ENCODE measurements around the gene CNTROB. TPM values are rescaled to one million over a fixed set of nuclear protein-coding genes. Genes with fewer than 3 reads are reported as not detected.

The CNTROB gene
- total RNA-seq, 1 donor from 2014 or later = 62.7 TPM

DNA sequence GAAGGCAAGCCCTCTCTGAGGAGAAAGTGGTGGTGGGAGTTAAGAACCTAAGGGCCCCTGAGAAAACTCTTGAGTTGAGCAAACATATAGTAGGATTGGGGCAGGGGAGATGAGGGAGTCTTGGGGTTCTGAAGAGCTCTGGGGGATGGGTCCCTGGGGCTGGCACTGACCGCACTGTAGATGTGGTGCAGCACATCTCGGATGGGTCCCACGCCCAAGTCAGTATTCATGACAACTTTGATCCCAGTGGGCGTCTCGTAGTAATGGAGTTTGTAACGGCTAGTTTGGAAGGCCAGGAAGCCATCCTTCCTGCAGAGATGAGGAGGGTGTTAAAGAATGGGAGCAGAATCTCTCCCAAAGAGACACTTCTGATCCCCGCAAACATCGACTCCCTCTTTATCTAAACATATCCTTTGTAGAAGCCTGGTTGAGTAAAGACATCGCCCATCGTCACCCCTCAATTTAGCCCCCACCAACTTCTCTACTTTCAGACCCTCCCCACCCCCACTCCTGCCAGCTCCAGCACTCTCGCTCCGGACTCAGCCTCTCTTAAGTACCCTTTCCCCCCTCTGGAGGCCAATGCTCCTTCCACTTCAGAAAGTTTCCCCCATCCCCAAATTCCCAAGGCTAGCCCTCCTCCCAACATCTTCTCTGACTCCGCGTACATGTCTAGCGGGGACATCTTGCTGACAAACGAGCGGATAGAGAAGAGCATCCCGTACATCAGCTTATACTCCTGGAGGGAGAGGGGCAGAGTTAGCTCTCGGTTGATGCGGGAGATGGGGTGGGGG, 970 bp upstream of the CNTROB start:
- TF ChIP-seq, protein P1, sequence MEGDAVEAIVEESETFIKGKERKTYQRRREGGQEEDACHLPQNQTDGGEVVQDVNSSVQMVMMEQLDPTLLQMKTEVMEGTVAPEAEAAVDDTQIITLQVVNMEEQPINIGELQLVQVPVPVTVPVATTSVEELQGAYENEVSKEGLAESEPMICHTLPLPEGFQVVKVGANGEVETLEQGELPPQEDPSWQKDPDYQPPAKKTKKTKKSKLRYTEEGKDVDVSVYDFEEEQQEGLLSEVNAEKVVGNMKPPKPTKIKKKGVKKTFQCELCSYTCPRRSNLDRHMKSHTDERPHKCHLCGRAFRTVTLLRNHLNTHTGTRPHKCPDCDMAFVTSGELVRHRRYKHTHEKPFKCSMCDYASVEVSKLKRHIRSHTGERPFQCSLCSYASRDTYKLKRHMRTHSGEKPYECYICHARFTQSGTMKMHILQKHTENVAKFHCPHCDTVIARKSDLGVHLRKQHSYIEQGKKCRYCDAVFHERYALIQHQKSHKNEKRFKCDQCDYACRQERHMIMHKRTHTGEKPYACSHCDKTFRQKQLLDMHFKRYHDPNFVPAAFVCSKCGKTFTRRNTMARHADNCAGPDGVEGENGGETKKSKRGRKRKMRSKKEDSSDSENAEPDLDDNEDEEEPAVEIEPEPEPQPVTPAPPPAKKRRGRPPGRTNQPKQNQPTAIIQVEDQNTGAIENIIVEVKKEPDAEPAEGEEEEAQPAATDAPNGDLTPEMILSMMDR (IDR thresholded peaks at IDR 0.05) = no peak
- no peaks in the 10 kb centered on the region for H3K9me3 ChIP-seq
- intact Hi-C loops (cut with DNase I) = no loop called here
- no peaks in the 10 kb centered on the region for H3K27me3 ChIP-seq
- peaks cover 10% of the 10 kb centered on the region for H3K4me1 ChIP-seq
- peak overlapping the region; percentile 83 for H3K4me3 ChIP-seq
- ATAC-seq (no peak), DNase-seq (no peak)
- H3K27ac ChIP-seq = peak overlapping the region; percentile 85
- peaks cover 16% of the 10 kb centered on the region for H3K36me3 ChIP-seq

DNA sequence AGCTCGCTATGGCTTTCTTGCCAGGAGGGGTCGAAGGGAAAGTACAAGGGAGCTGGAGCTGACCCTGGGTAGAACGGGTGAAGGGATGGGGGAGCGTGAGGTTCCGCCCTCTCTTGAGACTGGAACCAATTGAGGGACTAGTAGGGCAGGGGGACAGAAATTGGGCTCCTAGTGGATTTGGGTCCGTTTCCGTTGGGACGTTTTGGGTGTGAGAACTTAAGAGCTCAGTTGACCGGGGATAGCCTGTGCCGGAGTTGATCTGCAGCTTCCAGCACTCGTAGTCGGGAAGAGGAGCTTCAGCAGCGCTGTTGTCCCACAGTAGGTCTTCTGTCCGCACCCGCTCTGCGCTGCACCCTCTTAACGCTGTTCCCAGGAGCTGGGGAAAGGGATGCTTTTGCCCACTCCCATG, 481 bp downstream of the CNTROB start:
- Histone ChIP-seq H3K27me3 (no peaks in the 10 kb centered on the region), H3K27ac (peak overlapping the region; percentile 85), H3K4me1 (peaks cover 10% of the 10 kb centered on the region), H3K9me3 (no peaks in the 10 kb centered on the region), H3K4me3 (peak overlapping the region; percentile 83), H3K36me3 (peaks cover 30% of the 10 kb centered on the region)
- TF ChIP-seq, protein P1 (IDR thresholded peaks at IDR 0.05) = no peak
- DNase-seq = no peak
- peak; percentile 37 for ATAC-seq
- intact Hi-C loops (cut with DNase I) = no loop called here

DNA sequence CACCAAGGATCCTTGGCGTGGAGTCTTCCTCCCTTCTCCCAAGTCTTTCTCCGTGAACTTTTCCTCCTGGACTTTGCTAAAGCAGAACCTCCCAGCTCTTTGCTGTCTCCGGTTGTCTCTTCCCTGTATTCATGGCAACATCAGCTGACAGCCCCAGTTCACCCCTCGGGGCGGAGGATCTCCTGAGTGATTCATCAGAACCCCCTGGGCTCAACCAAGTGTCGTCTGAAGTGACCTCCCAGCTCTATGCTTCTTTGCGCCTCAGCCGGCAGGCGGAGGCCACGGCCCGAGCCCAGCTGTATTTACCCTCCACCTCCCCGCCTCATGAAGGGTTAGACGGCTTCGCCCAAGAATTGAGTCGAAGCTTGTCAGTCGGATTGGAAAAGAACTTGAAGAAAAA, 943 bp downstream of the CNTROB start:
- ATAC-seq = peak; percentile 51
- intact Hi-C loops (cut with DNase I) = no loop called here
- peak; percentile 80 for DNase-seq
- Histone ChIP-seq H3K9me3 (no peaks in the 10 kb centered on the region), H3K4me1 (peaks cover 10% of the 10 kb centered on the region), H3K27me3 (no peaks in the 10 kb centered on the region), H3K36me3 (peaks cover 33% of the 10 kb centered on the region), H3K27ac (peak overlapping the region; percentile 85), H3K4me3 (peak overlapping the region; percentile 83)
- TF ChIP-seq, protein P1 (IDR thresholded peaks at IDR 0.05) = no peak

DNA sequence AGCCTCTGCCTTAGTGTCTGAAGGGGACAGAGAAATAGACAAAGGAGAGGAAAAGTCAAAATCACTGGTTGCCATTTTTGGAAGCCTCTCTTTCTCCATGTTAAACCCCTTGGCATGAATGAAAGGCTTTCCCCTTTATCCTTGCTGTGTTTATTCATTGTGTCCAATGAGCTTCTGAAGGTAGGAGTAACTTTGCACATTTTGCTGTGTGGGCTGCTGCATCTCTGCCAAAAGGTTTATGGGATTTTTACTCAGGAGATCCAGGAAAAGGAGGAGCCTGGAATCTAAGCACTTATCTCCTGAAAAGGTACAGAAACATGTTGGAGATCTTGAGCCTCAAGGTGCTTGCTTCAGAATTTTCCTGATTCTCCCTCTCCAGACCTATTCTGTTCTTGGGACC, 3.9 kb downstream of the CNTROB start:
- intact Hi-C loops (cut with DNase I) = no loop called here
- TF ChIP-seq, protein P1 (IDR thresholded peaks at IDR 0.05) = no peak
- Histone ChIP-seq H3K4me3 (no peak overlapping the region), H3K27me3 (no peaks in the 10 kb centered on the region), H3K36me3 (peaks cover 50% of the 10 kb centered on the region), H3K4me1 (peaks cover 10% of the 10 kb centered on the region), H3K9me3 (no peaks in the 10 kb centered on the region), H3K27ac (no peak overlapping the region)
- no peak for ATAC-seq
- no peak for DNase-seq

DNA sequence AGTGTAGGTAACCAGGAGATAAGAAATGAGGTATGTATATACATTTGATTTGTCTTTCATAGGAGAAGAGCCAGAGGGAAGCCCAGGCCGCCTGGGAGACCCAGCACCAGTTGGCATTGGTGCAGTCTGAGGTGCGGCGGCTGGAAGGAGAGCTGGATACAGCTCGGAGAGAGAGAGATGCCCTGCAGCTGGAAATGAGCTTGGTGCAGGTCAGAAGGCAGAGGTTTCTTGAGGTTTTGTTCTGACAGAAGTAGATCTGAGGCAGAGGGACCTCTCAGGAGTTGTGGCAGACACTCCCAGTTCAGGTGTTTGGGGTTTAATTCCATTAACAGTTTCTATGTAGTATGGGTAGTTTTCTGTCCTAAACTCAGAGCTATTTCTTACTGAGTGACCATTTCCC, 8.0 kb downstream of the CNTROB start:
- ATAC-seq = no peak
- intact Hi-C loops (cut with DNase I) = no loop called here

More for the DNA sequence above, 8.0 kb downstream of the CNTROB start:
- Histone ChIP-seq H3K36me3 (peaks cover 84% of the 10 kb centered on the region), H3K4me3 (no peak overlapping the region), H3K27ac (no peak overlapping the region), H3K9me3 (no peaks in the 10 kb centered on the region), H3K27me3 (no peaks in the 10 kb centered on the region), H3K4me1 (no peaks in the 10 kb centered on the region)
- TF ChIP-seq, protein P1 (IDR thresholded peaks at IDR 0.05) = no peak
- no peak for DNase-seq
